ENCODE measurements around the gene CELSR3. TPM values are rescaled to one million over a fixed set of nuclear protein-coding genes. Genes with fewer than 3 reads are reported as not detected.

Gene CELSR3
- total RNA-seq, 4 donors from 2014 or later = 0.33 to 0.75 (median 0.48) TPM

GRCh38 chr3:48680811-48681540 lies 18.3 kb upstream of the CELSR3 start:
- TF ChIP-seq CTCF (IDR thresholded peaks at IDR 0.05; ENCODE audit: low read depth) = no peak

- TF ChIP-seq CTCF (IDR thresholded peaks at IDR 0.05; ENCODE audit: low read depth) = no peak
Measured at GRCh38 chr3:48679411-48680391, 17.0 kb upstream of the CELSR3 start.

- TF ChIP-seq CTCF (IDR thresholded peaks at IDR 0.05; ENCODE audit: low read depth) = no peak
Measured at GRCh38 chr3:48678566-48679380, 16.1 kb upstream of the CELSR3 start.

GRCh38 chr3:48678056-48678455 lies 15.4 kb upstream of the CELSR3 start:
- no peak for TF ChIP-seq CTCF (IDR thresholded peaks at IDR 0.05; ENCODE audit: low read depth)

GRCh38 chr3:48674505-48674904 lies 11.8 kb upstream of the CELSR3 start:
- no peak for TF ChIP-seq CTCF (IDR thresholded peaks at IDR 0.05; ENCODE audit: low read depth)

GRCh38 chr3:48672522-48672921 lies 9.8 kb upstream of the CELSR3 start:
- TF ChIP-seq CTCF (IDR thresholded peaks at IDR 0.05; ENCODE audit: low read depth) = no peak

Measured in subcutaneous adipose tissue (tissue), 4 donors.